ENCODE data around the gene CXCR2. TPM values are rescaled to one million over a fixed set of nuclear protein-coding genes. Genes with fewer than 3 reads are reported as not detected.

The CXCR2 gene
- total RNA-seq, 2 experiments from 2014 or later, result not detected

GRCh38 chr2:218172845-218173244, 47.0 kb downstream of the CXCR2 start:
- no peak overlapping the region for H3K27ac ChIP-seq (ENCODE audit: low read depth, low read length, poor library complexity, severe bottlenecking)
- H4K20me1 ChIP-seq (ENCODE audit: insufficient read depth, low read length), result no peaks in the 10 kb centered on the region
- H3K4me3 ChIP-seq (ENCODE audit: low read depth, low read length, poor library complexity, severe bottlenecking), result no peak overlapping the region
- H3K9me3 ChIP-seq (ENCODE audit: low read length), result no peaks in the 10 kb centered on the region
- no peaks in the 10 kb centered on the region for H3K36me3 ChIP-seq (ENCODE audit: insufficient read depth, low read length)
- no peaks in the 10 kb centered on the region for H3K79me2 ChIP-seq (ENCODE audit: insufficient read depth, low read depth, low read length)
- TF ChIP-seq, protein P1, sequence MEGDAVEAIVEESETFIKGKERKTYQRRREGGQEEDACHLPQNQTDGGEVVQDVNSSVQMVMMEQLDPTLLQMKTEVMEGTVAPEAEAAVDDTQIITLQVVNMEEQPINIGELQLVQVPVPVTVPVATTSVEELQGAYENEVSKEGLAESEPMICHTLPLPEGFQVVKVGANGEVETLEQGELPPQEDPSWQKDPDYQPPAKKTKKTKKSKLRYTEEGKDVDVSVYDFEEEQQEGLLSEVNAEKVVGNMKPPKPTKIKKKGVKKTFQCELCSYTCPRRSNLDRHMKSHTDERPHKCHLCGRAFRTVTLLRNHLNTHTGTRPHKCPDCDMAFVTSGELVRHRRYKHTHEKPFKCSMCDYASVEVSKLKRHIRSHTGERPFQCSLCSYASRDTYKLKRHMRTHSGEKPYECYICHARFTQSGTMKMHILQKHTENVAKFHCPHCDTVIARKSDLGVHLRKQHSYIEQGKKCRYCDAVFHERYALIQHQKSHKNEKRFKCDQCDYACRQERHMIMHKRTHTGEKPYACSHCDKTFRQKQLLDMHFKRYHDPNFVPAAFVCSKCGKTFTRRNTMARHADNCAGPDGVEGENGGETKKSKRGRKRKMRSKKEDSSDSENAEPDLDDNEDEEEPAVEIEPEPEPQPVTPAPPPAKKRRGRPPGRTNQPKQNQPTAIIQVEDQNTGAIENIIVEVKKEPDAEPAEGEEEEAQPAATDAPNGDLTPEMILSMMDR (conservative IDR thresholded peaks at IDR 0.05; ENCODE audit: low read length), result no peak
- TF ChIP-seq EZH2phosphoT487 (IDR thresholded peaks at IDR 0.05; ENCODE audit: borderline replicate concordance, low read depth, low read length), result no peak
- POLR2A ChIA-PET, result no interaction called here
- no TSS peak for BruUV-seq (replicated peaks)
- H3K4me1 ChIP-seq (ENCODE audit: insufficient read depth, low read length, poor library complexity, severe bottlenecking), result no peaks in the 10 kb centered on the region
- DNase-seq (ENCODE audit: low spot score), result no peak
- CTCF ChIA-PET (ENCODE audit: unreplicated experiment), result no interaction called here
- H2AFZ ChIP-seq (ENCODE audit: low read length), result no peak overlapping the region
- H3K9me2 ChIP-seq (ENCODE audit: insufficient read depth, low read length), result no peaks in the 10 kb centered on the region
- no peak overlapping the region for H3K4me2 ChIP-seq (ENCODE audit: low read length)
- intact Hi-C loops (cut with micrococcal nuclease; ENCODE audit: unreplicated experiment), result no loop called here

DNA sequence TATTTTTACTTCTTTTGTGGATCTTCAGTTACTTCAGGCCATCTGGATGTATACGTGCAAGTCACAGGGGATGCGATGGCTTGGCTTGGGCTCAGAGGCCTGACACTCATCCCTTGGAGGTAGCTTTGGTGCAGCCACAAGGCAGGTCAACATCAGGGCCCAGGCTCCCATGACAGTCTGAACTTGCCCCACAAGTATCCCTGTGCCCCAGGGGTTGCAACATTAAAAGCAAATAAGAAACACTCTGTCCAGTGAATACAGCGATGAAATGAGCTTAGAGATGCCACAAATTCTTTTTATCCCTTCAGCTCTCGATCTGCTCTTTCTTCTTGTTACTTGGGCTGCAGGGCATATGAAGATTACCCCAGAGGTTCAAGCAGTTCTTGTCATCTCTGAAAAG, 54.0 kb downstream of the CXCR2 start:
- ChIA-PET CTCF (ENCODE audit: unreplicated experiment) (no interaction called here), POLR2A (no interaction called here)
- intact Hi-C loops (cut with micrococcal nuclease; ENCODE audit: unreplicated experiment), result no loop called here
- Histone ChIP-seq H3K27ac (ENCODE audit: low read depth, low read length, poor library complexity, severe bottlenecking) (no peak overlapping the region), H3K79me2 (ENCODE audit: insufficient read depth, low read depth, low read length) (no peaks in the 10 kb centered on the region), H3K4me1 (ENCODE audit: insufficient read depth, low read length, poor library complexity, severe bottlenecking) (no peaks in the 10 kb centered on the region), H4K20me1 (ENCODE audit: insufficient read depth, low read length) (no peaks in the 10 kb centered on the region), H3K9me2 (ENCODE audit: insufficient read depth, low read length) (no peaks in the 10 kb centered on the region), H3K4me2 (ENCODE audit: low read length) (no peak overlapping the region), H3K36me3 (ENCODE audit: insufficient read depth, low read length) (no peaks in the 10 kb centered on the region), H3K4me3 (ENCODE audit: low read depth, low read length, poor library complexity, severe bottlenecking) (no peak overlapping the region), H3K9me3 (ENCODE audit: low read length) (no peaks in the 10 kb centered on the region), H2AFZ (ENCODE audit: low read length) (no peak overlapping the region)
- no TSS peak for BruUV-seq (replicated peaks)
- TF ChIP-seq, protein P1 (conservative IDR thresholded peaks at IDR 0.05; ENCODE audit: low read length), result no peak
- TF ChIP-seq EZH2phosphoT487 (IDR thresholded peaks at IDR 0.05; ENCODE audit: borderline replicate concordance, low read depth, low read length), result no peak
- DNase-seq (ENCODE audit: low spot score), result no peak

GRCh38 chr2:218180467-218181114, 54.8 kb downstream of the CXCR2 start:
- no peak for DNase-seq (ENCODE audit: low spot score)
- Histone ChIP-seq H2AFZ (ENCODE audit: low read length) (no peak overlapping the region), H3K4me2 (ENCODE audit: low read length) (no peak overlapping the region), H3K9me3 (ENCODE audit: low read length) (no peaks in the 10 kb centered on the region), H3K27ac (ENCODE audit: low read depth, low read length, poor library complexity, severe bottlenecking) (no peak overlapping the region), H3K4me3 (ENCODE audit: low read depth, low read length, poor library complexity, severe bottlenecking) (no peak overlapping the region), H4K20me1 (ENCODE audit: insufficient read depth, low read length) (no peaks in the 10 kb centered on the region), H3K4me1 (ENCODE audit: insufficient read depth, low read length, poor library complexity, severe bottlenecking) (no peaks in the 10 kb centered on the region), H3K9me2 (ENCODE audit: insufficient read depth, low read length) (no peaks in the 10 kb centered on the region), H3K36me3 (ENCODE audit: insufficient read depth, low read length) (no peaks in the 10 kb centered on the region), H3K79me2 (ENCODE audit: insufficient read depth, low read depth, low read length) (no peaks in the 10 kb centered on the region)
- POLR2A ChIA-PET, result no interaction called here
- TF ChIP-seq EZH2phosphoT487 (IDR thresholded peaks at IDR 0.05; ENCODE audit: borderline replicate concordance, low read depth, low read length), result no peak
- TF ChIP-seq, protein P1 (conservative IDR thresholded peaks at IDR 0.05; ENCODE audit: low read length), result no peak
- CTCF ChIA-PET (ENCODE audit: unreplicated experiment), result no interaction called here
- intact Hi-C loops (cut with micrococcal nuclease; ENCODE audit: unreplicated experiment), result no loop called here
- no TSS peak for BruUV-seq (replicated peaks)

Data from OCI-LY7 (cell line).